HCT116 (cell line): Measurements from ENCODE around the gene KLHL20. TPM values are rescaled to one million over a fixed set of nuclear protein-coding genes. Genes with fewer than 3 reads are reported as not detected.

ENCODE experiments used
- ATAC-seq: fragments of 200-7000 bp; cut with Tn5 transposase; 2 replicates; pipeline ENCODE4 v1.9.1; 2020; ENCODE audit warnings: mild to moderate bottlenecking, moderate library complexity
- BruUV-seq: library from RNA; stranded (reverse); fragments of 400-500 nt; replicated peaks from 2 replicates; lab custom pipeline; 2021; lab: Mats Ljungman, UMichigan
- CTCF ChIA-PET: fragments of 300-600 bp; sonication (Branson Sonifier 250); formaldehyde crosslinking; loops from one replicate; lab custom pipeline; 2021; ENCODE audit warnings: antibody characterized with exemption; lab: Charles Lee
- POLR2A ChIA-PET: fragments of 300-600, 350-600 bp; sonication (Branson Sonifier 250); formaldehyde crosslinking; loops from one replicate; lab custom pipeline; 2021; ENCODE audit warnings: antibody characterized with exemption; lab: Charles Lee
- RAD21 ChIA-PET, 2 experiments: fragments of 300-600 bp; sonication (Branson Sonifier 250); formaldehyde crosslinking; loops; one replicate each; lab custom pipeline; 2023; ENCODE audit warnings: low total read pairs in 2 of 2; ENCODE audit not compliant: uncharacterized antibody in 2 of 2, unreplicated experiment in 2 of 2, low non-redundant PET in 1 of 2; lab: Charles Lee
- DNase-seq: peaks from one replicate; pipeline ENCODE4 v3.0.0-alpha.2; 2010; ENCODE audit warnings: low read depth, low spot score
- H2AFZ ChIP-seq: fragments of 200-600 bp; shearing (Covaris generic), sonication (generic); 2 replicates; pipeline ENCODE4 v1.6.1; 2017; ENCODE audit warnings: low read depth, mixed run types, mixed read lengths, antibody characterized with exemption, low read length; ENCODE audit not compliant: poor library complexity, severe bottlenecking
- H3K27ac ChIP-seq: 2 replicates; pipeline ENCODE4 v1.5.1; 2012; ENCODE audit warnings: low read depth, low read length
- H3K27me3 ChIP-seq: fragments of 200-600 bp; sonication (generic); 2 replicates; pipeline ENCODE4 v1.6.1; 2016; ENCODE audit warnings: mixed run types, low read length, mixed read lengths; ENCODE audit not compliant: insufficient read depth
- H3K36me3 ChIP-seq, 2 experiments: fragments of 200-500 bp in 1 of 2; fragments of 200-600 bp in 1 of 2; sonication (Bioruptor generic) in 1 of 2; sonication (generic) in 1 of 2; 2 replicates each; pipeline versions ENCODE4 v1.5.1 to v1.6.1; 2014 to 2016; ENCODE audit warnings: low read length in 2 of 2, inconsistent platforms in 1 of 2, mixed read lengths in 1 of 2, mixed run types in 1 of 2; ENCODE audit not compliant: insufficient read depth in 2 of 2, control insufficient read depth in 1 of 2
- H3K4me1 ChIP-seq, 2 experiments: fragments of 200-600 bp in 1 of 2; sonication (generic) in 1 of 2; 2 replicates each; pipeline versions ENCODE4 v1.5.1 to v1.6.1; 2012 to 2017; ENCODE audit warnings: low read length in 2 of 2, inconsistent platforms in 1 of 2, mild to moderate bottlenecking in 1 of 2, mixed read lengths in 1 of 2, mixed run types in 1 of 2, moderate library complexity in 1 of 2; ENCODE audit not compliant: insufficient read depth in 2 of 2, control insufficient read depth in 1 of 2
- H3K4me2 ChIP-seq: fragments of 200-600 bp; sonication (generic); 2 replicates; pipeline ENCODE4 v1.6.1; 2017; ENCODE audit warnings: mixed run types, low read length, mixed read lengths
- H3K4me3 ChIP-seq, 2 experiments: fragments of 200-600 bp in 1 of 2; sonication (generic) in 1 of 2; replicated peaks in 1 of 2; 2 replicates each; pipeline ENCODE4 v1.5.1; 2011 to 2016; ENCODE audit warnings: low read length in 2 of 2, control low read depth in 1 of 2, low read depth in 1 of 2, mild to moderate bottlenecking in 1 of 2, mixed read lengths in 1 of 2, mixed run types in 1 of 2
- H3K79me2 ChIP-seq: fragments of 200-600 bp; sonication (generic); 2 replicates; pipeline ENCODE4 v1.6.1; 2017; ENCODE audit warnings: mild to moderate bottlenecking, mixed run types, low read length, moderate library complexity, mixed read lengths; ENCODE audit not compliant: insufficient read depth
- H3K9ac ChIP-seq: fragments of 200-600 bp; sonication (generic); 2 replicates; pipeline ENCODE4 v1.6.1; 2016; ENCODE audit warnings: low read length, mixed read lengths
- H3K9me2 ChIP-seq: fragments of 200-600 bp; sonication (generic), shearing (Covaris generic); 2 replicates; pipeline ENCODE4 v1.6.1; 2017; ENCODE audit warnings: mixed run types, mild to moderate bottlenecking, moderate library complexity; ENCODE audit not compliant: insufficient read depth
- H3K9me3 ChIP-seq, 2 experiments: fragments of 200-500 bp in 1 of 2; fragments of 200-600 bp in 1 of 2; sonication (Bioruptor generic) in 1 of 2; sonication (generic) in 1 of 2; 2 replicates each; pipeline ENCODE4 v1.6.1; 2014 to 2017; ENCODE audit warnings: low read length in 2 of 2, mixed read lengths in 2 of 2, inconsistent platforms in 1 of 2, low read depth in 1 of 2, mild to moderate bottlenecking in 1 of 2, mixed run types in 1 of 2, moderate library complexity in 1 of 2; ENCODE audit not compliant: control insufficient read depth in 1 of 2, insufficient read depth in 1 of 2
- H4K20me1 ChIP-seq: fragments of 200-600 bp; sonication (generic), shearing (Covaris generic); 2 replicates; pipeline ENCODE4 v1.6.1; 2017; ENCODE audit warnings: mixed run types, mild to moderate bottlenecking, moderate library complexity; ENCODE audit not compliant: insufficient read depth
- CEBPB ChIP-seq: IDR thresholded peaks from 2 replicates; pipeline ENCODE4 v1.6.1; 2012; ENCODE audit warnings: low read depth
- EGR1 ChIP-seq: IDR thresholded peaks from 2 replicates; pipeline ENCODE4 v1.6.1; 2012; ENCODE audit warnings: low read depth
- ELF1 ChIP-seq: IDR thresholded peaks from 2 replicates; pipeline ENCODE4 v1.6.1; 2012; ENCODE audit warnings: low read depth, borderline replicate concordance
- EZH2 ChIP-seq: fragments of 200-600 bp; sonication (generic); IDR thresholded peaks from 2 replicates; pipeline ENCODE4 v1.6.1; 2017; ENCODE audit warnings: antibody characterized with exemption, mixed run types
- JUND ChIP-seq: IDR thresholded peaks from 2 replicates; pipeline ENCODE4 v1.6.1; 2012
- MAX ChIP-seq: IDR thresholded peaks from 2 replicates; pipeline ENCODE4 v1.6.1; 2012
- POLR2A ChIP-seq: IDR thresholded peaks from 2 replicates; pipeline ENCODE4 v1.7.0; 2011; ENCODE audit warnings: borderline replicate concordance; ENCODE audit not compliant: insufficient read depth, insufficient read length; ENCODE audit errors: extremely low read depth
- POLR2AphosphoS5 ChIP-seq: IDR thresholded peaks from 2 replicates; pipeline ENCODE4 v1.6.1; 2011; ENCODE audit warnings: mild to moderate bottlenecking, low read depth, low read length, moderate library complexity
- SP1 ChIP-seq: IDR thresholded peaks from 2 replicates; pipeline ENCODE4 v1.6.1; 2012; ENCODE audit warnings: low read depth
- TCF7L2 ChIP-seq: IDR thresholded peaks from 2 replicates; pipeline ENCODE4 v1.7.0; 2011; ENCODE audit warnings: borderline replicate concordance, inconsistent platforms; ENCODE audit not compliant: insufficient read depth, insufficient read length; ENCODE audit errors: extremely low read depth
- YY1 ChIP-seq: IDR thresholded peaks from 2 replicates; pipeline ENCODE4 v1.6.1; 2011; ENCODE audit warnings: low read length, low read depth, moderate library complexity, mild to moderate bottlenecking; ENCODE audit not compliant: insufficient replicate concordance; ENCODE audit errors: extremely low read depth
- ZFX ChIP-seq: fragments of 450-650 bp; IDR thresholded peaks from 2 replicates; pipeline ENCODE4 v1.6.1; 2017
- ZNF274 ChIP-seq: fragments of 200-500 bp; sonication (Bioruptor generic); IDR thresholded peaks from 2 replicates; pipeline ENCODE4 v1.6.1; 2014; ENCODE audit warnings: mild to moderate bottlenecking, low read depth, low read length, inconsistent platforms
- intact Hi-C: fragments of 100-400 bp; cut with micrococcal nuclease; formaldehyde crosslinking; loops from 2 replicates; pipeline ENCODE4 v1.10.0; 2022
- total RNA-seq: library from RNA; stranded (reverse); gene quantifications from one replicate; pipeline ENCODE4 v1.2.1, GENCODE V29; 2021; ENCODE audit not compliant: unreplicated experiment
- TF ChIP-seq, protein P1 (sequence below), 3 experiments: fragments of 200-600 bp in 1 of 3; sonication (generic) in 1 of 3; IDR thresholded peaks in 2 of 3; conservative IDR thresholded peaks in 1 of 3; 2 replicates each; pipeline ENCODE4 v1.5.1; 2012 to 2017; ENCODE audit warnings: low read depth in 2 of 3, low read length in 2 of 3, antibody characterized with exemption in 1 of 3, borderline replicate concordance in 1 of 3, control low read depth in 1 of 3, mild to moderate bottlenecking in 1 of 3, mixed read lengths in 1 of 3, mixed run types in 1 of 3, moderate library complexity in 1 of 3; ENCODE audit not compliant: insufficient read depth in 1 of 3
- TF ChIP-seq, protein P2 (sequence below): IDR thresholded peaks from 2 replicates; pipeline ENCODE4 v1.6.1; 2011; ENCODE audit warnings: mild to moderate bottlenecking, low read length, moderate library complexity; ENCODE audit not compliant: insufficient replicate concordance; ENCODE audit errors: extremely low read depth
- TF ChIP-seq, protein P3 (sequence below): IDR thresholded peaks from 2 replicates; pipeline ENCODE4 v1.6.1; 2012
- TF ChIP-seq, protein P4 (sequence below): IDR thresholded peaks from 2 replicates; pipeline ENCODE4 v1.6.1; 2012; ENCODE audit warnings: low read depth

The KLHL20 gene
- total RNA-seq, 1 experiment from 2014 or later: 16.2 TPM

DNA sequence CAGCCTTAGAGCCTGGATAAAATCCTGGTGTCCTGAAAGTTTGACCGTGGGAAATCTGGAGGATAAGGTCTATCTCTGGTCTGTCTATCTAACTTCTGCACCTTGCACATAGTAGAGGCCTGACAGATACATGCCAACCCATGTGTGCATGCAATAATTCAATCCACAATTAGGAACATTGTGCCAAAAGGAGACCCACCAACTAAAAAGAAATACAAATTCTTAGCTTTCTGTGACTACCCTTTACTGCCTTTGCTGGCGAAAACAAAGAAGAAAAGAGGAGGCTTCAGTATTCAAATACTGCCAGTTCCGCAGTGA, 381 bp upstream of the KLHL20 start:
- BruUV-seq: TSS peak; percentile 90
- POLR2A ChIA-PET: interaction anchor here (0.9 to 1.3 kb wide), 2 partner anchors 9 to 110 kb away, joined by 4 read pairs; partner anchors contain the start of genes CENPL and DARS2

More for the DNA sequence above, 381 bp upstream of the KLHL20 start:
- RAD21 ChIA-PET: no interaction called here
- DNase-seq: no peak
- peak overlapping the region; percentile 74 for H3K4me2 ChIP-seq
- peak overlapping the region; percentile 89 to 92 for H3K4me3 ChIP-seq
- no peaks in the 10 kb centered on the region for H4K20me1 ChIP-seq
- ATAC-seq: peak; percentile 7; the same call in 1 of the 2 replicates
- H3K9me2 ChIP-seq: no peaks in the 10 kb centered on the region
- H3K27ac ChIP-seq: no peak overlapping the region; the same call in 1 of the 2 replicates
- H3K36me3 ChIP-seq: no peaks in the 10 kb centered on the region
- CTCF ChIA-PET: no interaction called here
- peaks cover 3 to 8% of the 10 kb centered on the region in 2 experiments; a peak in 3 of 4 replicates for H3K4me1 ChIP-seq
- H3K9ac ChIP-seq: peak overlapping the region; percentile 62
- no peaks in the 10 kb centered on the region for H3K27me3 ChIP-seq
- H3K9me3 ChIP-seq: no peaks in the 10 kb centered on the region
- peaks cover 26% of the 10 kb centered on the region for H3K79me2 ChIP-seq
- no peak for TF ChIP-seq ZFX
- TF ChIP-seq CEBPB: no peak
- TF ChIP-seq, protein P1, sequence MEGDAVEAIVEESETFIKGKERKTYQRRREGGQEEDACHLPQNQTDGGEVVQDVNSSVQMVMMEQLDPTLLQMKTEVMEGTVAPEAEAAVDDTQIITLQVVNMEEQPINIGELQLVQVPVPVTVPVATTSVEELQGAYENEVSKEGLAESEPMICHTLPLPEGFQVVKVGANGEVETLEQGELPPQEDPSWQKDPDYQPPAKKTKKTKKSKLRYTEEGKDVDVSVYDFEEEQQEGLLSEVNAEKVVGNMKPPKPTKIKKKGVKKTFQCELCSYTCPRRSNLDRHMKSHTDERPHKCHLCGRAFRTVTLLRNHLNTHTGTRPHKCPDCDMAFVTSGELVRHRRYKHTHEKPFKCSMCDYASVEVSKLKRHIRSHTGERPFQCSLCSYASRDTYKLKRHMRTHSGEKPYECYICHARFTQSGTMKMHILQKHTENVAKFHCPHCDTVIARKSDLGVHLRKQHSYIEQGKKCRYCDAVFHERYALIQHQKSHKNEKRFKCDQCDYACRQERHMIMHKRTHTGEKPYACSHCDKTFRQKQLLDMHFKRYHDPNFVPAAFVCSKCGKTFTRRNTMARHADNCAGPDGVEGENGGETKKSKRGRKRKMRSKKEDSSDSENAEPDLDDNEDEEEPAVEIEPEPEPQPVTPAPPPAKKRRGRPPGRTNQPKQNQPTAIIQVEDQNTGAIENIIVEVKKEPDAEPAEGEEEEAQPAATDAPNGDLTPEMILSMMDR (IDR thresholded peaks at IDR 0.05 in 2 of 3, conservative IDR thresholded peaks at IDR 0.05 in 1 of 3; ENCODE audit: borderline replicate concordance in 1 of 3, insufficient read depth in 1 of 3, low read depth in 2 of 3, low read length in 2 of 3): no peak
- TF ChIP-seq, protein P2, sequence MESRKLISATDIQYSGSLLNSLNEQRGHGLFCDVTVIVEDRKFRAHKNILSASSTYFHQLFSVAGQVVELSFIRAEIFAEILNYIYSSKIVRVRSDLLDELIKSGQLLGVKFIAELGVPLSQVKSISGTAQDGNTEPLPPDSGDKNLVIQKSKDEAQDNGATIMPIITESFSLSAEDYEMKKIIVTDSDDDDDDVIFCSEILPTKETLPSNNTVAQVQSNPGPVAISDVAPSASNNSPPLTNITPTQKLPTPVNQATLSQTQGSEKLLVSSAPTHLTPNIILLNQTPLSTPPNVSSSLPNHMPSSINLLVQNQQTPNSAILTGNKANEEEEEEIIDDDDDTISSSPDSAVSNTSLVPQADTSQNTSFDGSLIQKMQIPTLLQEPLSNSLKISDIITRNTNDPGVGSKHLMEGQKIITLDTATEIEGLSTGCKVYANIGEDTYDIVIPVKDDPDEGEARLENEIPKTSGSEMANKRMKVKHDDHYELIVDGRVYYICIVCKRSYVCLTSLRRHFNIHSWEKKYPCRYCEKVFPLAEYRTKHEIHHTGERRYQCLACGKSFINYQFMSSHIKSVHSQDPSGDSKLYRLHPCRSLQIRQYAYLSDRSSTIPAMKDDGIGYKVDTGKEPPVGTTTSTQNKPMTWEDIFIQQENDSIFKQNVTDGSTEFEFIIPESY: no peak
- TF ChIP-seq MAX: no peak
- TF ChIP-seq EGR1: no peak
- TF ChIP-seq POLR2A: no peak
- no peak for TF ChIP-seq JUND
- TF ChIP-seq POLR2AphosphoS5: no peak
- no peak for TF ChIP-seq ZNF274
- TF ChIP-seq, protein P3, sequence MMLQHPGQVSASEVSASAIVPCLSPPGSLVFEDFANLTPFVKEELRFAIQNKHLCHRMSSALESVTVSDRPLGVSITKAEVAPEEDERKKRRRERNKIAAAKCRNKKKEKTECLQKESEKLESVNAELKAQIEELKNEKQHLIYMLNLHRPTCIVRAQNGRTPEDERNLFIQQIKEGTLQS: no peak
- no peak for TF ChIP-seq YY1
- TF ChIP-seq EZH2: no peak
- TF ChIP-seq SP1: no peak
- TF ChIP-seq, protein P4, sequence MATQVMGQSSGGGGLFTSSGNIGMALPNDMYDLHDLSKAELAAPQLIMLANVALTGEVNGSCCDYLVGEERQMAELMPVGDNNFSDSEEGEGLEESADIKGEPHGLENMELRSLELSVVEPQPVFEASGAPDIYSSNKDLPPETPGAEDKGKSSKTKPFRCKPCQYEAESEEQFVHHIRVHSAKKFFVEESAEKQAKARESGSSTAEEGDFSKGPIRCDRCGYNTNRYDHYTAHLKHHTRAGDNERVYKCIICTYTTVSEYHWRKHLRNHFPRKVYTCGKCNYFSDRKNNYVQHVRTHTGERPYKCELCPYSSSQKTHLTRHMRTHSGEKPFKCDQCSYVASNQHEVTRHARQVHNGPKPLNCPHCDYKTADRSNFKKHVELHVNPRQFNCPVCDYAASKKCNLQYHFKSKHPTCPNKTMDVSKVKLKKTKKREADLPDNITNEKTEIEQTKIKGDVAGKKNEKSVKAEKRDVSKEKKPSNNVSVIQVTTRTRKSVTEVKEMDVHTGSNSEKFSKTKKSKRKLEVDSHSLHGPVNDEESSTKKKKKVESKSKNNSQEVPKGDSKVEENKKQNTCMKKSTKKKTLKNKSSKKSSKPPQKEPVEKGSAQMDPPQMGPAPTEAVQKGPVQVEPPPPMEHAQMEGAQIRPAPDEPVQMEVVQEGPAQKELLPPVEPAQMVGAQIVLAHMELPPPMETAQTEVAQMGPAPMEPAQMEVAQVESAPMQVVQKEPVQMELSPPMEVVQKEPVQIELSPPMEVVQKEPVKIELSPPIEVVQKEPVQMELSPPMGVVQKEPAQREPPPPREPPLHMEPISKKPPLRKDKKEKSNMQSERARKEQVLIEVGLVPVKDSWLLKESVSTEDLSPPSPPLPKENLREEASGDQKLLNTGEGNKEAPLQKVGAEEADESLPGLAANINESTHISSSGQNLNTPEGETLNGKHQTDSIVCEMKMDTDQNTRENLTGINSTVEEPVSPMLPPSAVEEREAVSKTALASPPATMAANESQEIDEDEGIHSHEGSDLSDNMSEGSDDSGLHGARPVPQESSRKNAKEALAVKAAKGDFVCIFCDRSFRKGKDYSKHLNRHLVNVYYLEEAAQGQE: no peak
- TF ChIP-seq TCF7L2: no peak
- no peak for TF ChIP-seq ELF1
- peak overlapping the region; percentile 96 for H2AFZ ChIP-seq
- intact Hi-C loops: loop anchor here (10.0 kb wide), 2 partner anchors 110 to 360 kb away; partner anchors contain the start of genes CENPL and DARS2
